NCI-H446 treated with DMSO at 0.1 percent for 48 hours (cell line): Measurements from ENCODE around the gene TMEM131L.
"Not testable (repeated sequence)": the region's sequence is repeated elsewhere in the genome, so short reads cannot be mapped to it uniquely, and the experiment has no call there.

Source experiments
- DNase-seq: peaks from one replicate; lab custom pipeline; 2025; lab: John Stamatoyannopoulos, UW

TMEM131L gene

GRCh38 chr4:153543351-153543750 lies 77.2 kb downstream of the TMEM131L start:
- DNase-seq, result no peak

GRCh38 chr4:153545822-153546221 lies 79.7 kb downstream of the TMEM131L start:
- DNase-seq, result no peak

DNA sequence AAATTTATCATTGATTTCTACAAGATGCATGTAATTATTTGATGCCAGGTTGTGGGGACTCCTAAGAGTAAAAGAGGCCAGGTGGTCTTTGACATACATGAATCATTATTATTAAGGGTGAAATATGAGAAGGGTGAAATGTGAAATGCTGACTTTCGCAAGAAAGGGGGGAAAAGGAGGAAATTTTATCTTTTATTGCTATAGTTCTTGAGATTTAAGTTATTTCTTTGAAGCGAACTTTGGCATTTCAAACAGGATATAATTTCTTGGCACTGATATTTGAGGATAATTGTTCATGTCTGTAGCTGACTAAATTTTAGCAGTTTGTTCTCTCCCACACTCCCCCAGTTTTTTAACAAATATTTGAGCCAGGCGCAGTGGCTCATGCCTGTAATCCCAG lies 80.1 kb downstream of the TMEM131L start:
- no peak for DNase-seq

- no peak for DNase-seq
Measured at GRCh38 chr4:153547520-153547919, 81.4 kb downstream of the TMEM131L start.

GRCh38 chr4:153548907-153549306 lies 82.7 kb downstream of the TMEM131L start:
- not testable (repeated sequence) for DNase-seq

DNA sequence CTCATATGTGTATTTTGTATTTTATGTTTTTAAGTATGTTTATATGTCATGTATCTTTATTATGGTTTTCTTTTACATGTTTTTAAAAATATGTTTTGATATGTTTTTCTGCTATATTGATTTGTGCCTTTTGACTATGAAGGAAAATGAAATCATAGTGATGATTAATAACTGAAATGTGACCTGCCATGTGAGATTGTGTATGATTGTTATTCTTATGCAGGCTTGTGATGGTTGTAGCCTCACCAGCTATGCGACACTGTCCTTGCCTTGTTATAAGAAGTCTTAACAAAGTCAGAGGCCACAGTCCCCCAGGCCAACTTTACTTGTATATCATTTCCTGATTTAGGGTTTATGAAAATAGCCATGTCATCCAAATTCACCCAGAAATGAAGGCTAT lies 83.2 kb downstream of the TMEM131L start:
- no peak for DNase-seq

- DNase-seq, result no peak
Measured at GRCh38 chr4:153553155-153553818, 87.1 kb downstream of the TMEM131L start.

DNA sequence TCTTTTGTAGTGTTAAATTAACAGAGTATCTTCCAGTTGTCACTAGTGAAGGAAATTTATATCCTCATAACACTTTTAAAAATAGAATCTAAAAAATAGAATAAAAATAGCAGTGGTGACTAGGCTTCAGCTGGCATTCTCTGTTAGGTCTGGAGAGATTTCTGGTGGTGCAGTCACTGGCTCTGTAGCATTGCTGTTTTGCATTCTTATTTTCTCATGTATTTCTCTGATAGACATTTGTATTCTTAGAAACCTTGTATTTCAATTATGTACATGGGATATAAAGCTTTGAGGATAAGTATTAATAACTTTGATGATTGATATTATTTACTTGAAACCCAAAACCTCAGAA lies 87.6 kb downstream of the TMEM131L start:
- DNase-seq, result no peak

DNA sequence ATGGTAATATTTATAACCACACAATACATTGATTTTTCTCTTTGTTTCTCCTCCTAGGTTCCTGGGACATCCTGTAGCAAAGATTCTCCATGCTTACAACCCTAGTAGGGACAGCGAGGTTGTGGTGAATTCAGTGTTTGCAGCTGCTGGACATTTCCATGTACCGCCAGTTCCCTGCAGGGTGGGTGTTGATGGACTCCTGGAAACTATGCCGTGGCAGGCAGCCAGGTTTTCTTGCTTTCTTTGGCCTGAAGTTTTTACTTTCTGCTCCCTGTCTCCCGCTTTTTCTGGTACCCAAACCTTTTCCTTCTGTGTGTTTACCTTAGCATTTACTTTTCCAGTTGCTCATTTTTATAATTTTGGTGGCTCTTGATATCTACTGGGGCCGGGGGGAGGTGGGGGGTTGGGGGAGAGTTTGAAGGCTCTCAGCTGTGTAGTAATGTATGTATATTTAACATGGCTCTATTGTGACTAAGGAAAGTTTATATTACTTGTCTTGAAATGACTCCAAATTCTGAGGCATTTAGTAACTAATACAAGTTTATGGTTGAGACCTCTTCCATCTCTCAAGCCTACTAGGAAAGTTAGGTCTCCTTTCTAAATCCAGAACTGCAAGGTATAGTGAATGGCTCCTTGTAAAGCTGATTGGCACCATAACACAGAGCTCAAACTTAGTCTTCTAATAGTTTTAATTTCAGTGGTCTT lies 89.7 kb downstream of the TMEM131L start:
- peak; percentile 46 for DNase-seq

DNA sequence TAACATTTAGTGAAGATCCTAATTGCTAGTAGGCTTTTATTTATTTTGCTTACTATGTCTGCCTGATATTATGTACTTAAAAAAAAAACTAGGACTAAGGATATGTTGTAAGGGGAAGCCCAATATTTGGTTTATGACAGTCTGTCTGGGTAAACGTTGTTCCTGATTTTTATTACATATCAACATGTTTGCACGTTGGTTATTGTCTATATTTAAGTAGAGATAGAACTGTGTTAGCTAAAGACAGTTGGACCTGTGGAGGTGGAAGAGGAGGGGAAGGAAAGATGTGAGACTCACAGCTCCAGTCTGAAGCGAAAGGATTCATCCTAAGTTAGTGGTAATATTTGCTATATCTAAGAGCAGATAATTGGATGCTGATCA lies 90.3 kb downstream of the TMEM131L start:
- no peak for DNase-seq

DNA sequence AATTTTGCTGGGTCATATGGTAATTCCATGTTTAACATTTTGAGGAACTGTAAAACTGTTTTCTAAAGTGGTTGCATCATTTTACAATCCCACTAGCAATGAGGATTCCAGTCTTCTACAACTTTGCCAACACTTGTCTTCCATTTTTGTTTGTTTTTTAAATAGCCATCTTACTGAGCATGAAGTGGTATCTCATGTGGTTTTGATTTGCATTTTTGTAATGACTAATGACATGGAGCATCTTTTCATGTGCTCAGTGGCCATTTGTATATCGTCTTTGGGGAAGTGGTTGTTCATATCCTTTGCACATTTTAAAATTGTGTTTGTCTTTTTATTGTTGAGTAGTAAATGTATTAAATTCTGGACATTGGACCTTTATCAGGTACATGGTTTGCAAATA lies 94.7 kb downstream of the TMEM131L start:
- no peak for DNase-seq

DNA sequence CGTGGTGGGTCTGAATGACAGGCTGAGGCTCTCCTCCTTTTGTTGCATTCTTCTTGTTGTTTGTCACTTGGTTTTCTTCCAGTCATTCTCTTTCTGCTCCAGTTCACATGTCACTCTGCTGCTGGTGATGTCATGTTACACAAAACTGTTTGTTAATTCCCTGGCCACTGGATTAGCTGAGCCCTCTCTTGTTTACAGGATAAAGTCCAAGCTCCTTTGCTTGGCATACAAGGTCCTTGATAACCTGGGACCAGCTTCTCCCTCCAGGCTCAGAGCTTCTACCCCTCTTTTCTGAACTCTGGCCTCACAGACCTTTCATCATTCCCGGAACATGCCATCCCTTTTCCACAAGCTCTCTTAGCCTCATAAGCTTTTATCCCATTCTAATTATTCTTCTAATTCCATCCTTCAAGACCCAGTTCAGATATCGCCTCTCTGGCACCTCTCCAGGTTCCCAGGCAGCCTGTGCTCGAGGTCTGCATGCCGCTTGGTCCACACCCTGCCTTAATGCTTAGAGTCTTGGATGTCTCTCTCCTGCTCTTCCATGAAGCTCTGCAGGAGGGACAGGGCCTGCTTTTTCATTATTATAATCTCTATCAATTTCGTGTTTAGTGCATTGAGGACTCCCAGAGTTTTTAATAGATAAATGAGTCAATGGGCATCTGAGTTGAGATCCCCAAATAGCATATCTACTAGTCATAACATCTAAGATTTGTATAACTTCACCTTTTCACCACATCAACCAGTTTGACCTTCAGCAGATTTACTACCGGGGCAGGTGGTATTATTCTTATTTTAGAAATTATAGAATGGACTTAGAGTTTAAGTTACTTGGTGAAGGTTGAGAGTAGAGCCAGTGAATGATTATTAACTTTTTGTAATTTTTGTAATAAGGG lies 98.7 kb downstream of the TMEM131L start:
- peak; percentile 70 for DNase-seq

GRCh38 chr4:153566631-153567150 lies 100.5 kb downstream of the TMEM131L start:
- DNase-seq, result no peak

DNA sequence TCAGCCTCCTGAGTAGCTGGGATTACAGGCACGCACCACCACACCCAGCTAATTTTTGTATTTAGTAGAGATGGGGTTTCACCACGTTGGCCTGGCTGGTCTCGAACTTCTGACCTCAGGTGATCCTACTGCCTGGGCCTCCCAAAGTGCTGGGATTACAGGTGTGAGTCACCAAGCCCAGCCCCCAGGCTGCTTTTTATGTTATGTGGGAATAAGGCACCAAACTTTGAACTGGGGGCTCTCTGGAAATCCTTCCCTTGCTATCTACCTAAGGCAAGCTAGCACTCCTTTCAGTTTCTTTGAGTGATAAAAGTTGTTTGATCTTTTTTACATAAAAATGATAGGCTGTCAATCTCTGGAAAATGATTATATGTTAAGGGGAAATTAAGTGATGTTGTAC lies 101.5 kb downstream of the TMEM131L start:
- not testable (repeated sequence) for DNase-seq

DNA sequence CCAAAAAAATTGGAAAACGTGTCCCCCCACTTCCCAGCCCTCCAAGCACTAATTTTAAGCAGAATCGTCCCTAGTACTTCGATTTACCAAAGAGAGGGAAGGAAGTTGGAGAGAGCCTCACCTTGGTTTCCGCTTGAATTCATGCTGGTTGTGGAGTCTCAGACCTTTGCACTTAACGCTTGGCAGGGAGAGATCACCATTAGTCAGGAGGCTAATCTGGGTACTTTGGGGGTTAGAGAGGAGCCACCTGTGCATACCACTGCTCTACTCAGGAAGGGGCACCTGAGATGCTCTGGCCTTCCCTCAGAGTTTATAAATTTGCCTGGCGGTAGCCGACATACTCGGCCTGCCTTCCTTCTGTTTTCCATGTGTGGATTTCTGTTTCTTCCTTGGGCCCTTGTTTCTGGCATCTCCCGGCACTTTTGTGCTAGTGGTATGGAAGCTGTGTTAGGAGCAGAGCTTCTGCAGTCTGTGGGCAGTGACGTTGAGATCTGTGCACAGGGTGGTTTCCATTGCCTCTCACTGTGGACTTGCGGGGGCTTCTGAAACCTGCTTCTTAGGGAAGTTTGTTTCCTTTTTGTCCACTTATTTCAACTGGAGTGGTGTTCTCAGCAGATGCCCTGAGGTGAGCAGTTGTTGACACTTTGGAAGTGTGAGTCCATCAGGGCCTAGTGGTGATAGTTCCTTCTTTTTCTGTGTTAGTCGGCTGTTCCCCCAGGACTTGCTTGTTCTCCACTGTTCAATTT lies 104.2 kb downstream of the TMEM131L start:
- no peak for DNase-seq

GRCh38 chr4:153571006-153571545 lies 104.9 kb downstream of the TMEM131L start:
- DNase-seq, result no peak

GRCh38 chr4:153572609-153573008 lies 106.4 kb downstream of the TMEM131L start:
- DNase-seq, result no peak

- DNase-seq, result no peak
Measured at GRCh38 chr4:153573221-153573620, 107.1 kb downstream of the TMEM131L start.

GRCh38 chr4:153573881-153574802 lies 108.0 kb downstream of the TMEM131L start:
- peak; percentile 47 for DNase-seq

DNA sequence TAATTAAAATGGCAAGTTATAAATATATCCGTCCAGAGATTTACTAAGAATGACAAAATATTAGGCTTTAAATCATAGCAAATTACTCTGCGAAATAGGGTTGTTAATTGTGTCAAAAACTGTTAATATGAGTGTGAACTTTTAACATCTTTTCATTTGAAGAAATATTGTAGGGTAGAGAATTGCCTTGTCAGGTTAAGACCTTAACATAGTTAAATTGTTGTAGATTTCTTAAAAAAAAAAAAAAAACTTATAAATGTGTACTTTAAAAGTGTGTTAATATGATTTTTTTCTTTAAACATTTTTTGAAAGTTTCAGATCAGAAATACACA lies 110.2 kb downstream of the TMEM131L start:
- no peak for DNase-seq

- DNase-seq, result no peak
Measured at GRCh38 chr4:153577053-153577452, 110.9 kb downstream of the TMEM131L start.
